Measurements from ENCODE around the gene PI4K2B. TPM values are rescaled to one million over a fixed set of nuclear protein-coding genes. Genes with fewer than 3 reads are reported as not detected.
A peak's percentile ranks its signal among the peaks of the same experiment; 100 is the strongest.

Gene PI4K2B
- total and polyA plus RNA-seq, 10 of the 15 experiments (the other 5 are each of a cell fraction or from before 2014, with no cell fraction given) = 12.9 to 55.3 (median 40.7) TPM

- TF ChIP-seq TBL1XR1 (IDR thresholded peaks at IDR 0.05; ENCODE audit: low read depth, low read length) (peak; percentile 83; the same call in 1 of the 2 replicates), SP1 (IDR thresholded peaks at IDR 0.05; ENCODE audit: low read depth, low read length) (peak; percentile 77), CREM (IDR thresholded peaks at IDR 0.05; ENCODE audit: low read depth) (peak; percentile 80), POLR2AphosphoS2 (IDR thresholded peaks at IDR 0.05; ENCODE audit: low read depth, low read length) (0 out of 2 replicates have a peak, but pooled peaks have one; percentile 37), CEBPZ (IDR thresholded peaks at IDR 0.05; ENCODE audit: low read depth, low read length) (no peak), CREB1 (IDR thresholded peaks at IDR 0.05; ENCODE audit: low read depth) (peak; percentile 69), TCF3 (IDR thresholded peaks at IDR 0.05; ENCODE audit: borderline replicate concordance, insufficient read depth, low read depth, low read length) (peak; percentile 70), TAF1 (IDR thresholded peaks at IDR 0.05; ENCODE audit: borderline replicate concordance, low read depth, low read length) (peak; percentile 93), ZBED1 (IDR thresholded peaks at IDR 0.05; ENCODE audit: borderline replicate concordance) (peak; percentile 45; the same call in 1 of the 2 replicates), IKZF2 (IDR thresholded peaks at IDR 0.05) (peak; percentile 37 to 59; a peak in 2 of 4 replicates), NBN (IDR thresholded peaks at IDR 0.05) (peak; percentile 96), HDAC2 (IDR thresholded peaks at IDR 0.05) (no peak), PRDM15 (CRISPR knock-in tag; IDR thresholded peaks at IDR 0.05) (no peak), ZNF687 (IDR thresholded peaks at IDR 0.05) (peak; percentile 62; the same call in 1 of the 2 replicates), STAT1 (conservative IDR thresholded peaks at IDR 0.05) (peak; percentile 92), ETV6 (conservative IDR thresholded peaks at IDR 0.05 in 1 of 2, IDR thresholded peaks at IDR 0.05 in 1 of 2; ENCODE audit: borderline replicate concordance in 1 of 2, low read depth in 1 of 2) (no peak), POLR2AphosphoS5 (IDR thresholded peaks at IDR 0.05; ENCODE audit: low read length) (peak; percentile 87), SIN3A (IDR thresholded peaks at IDR 0.05; ENCODE audit: low read depth, low read length) (0 out of 2 replicates have a peak, but pooled peaks have one; percentile 60)
These were observed 78.8 kb downstream of the PI4K2B start, which contains the start of gene ZCCHC4 (continued) for GRCh38 chr4:25312496-25313200.
